Measurements from ENCODE around the gene PTPRM. TPM values are rescaled to one million over a fixed set of nuclear protein-coding genes. Genes with fewer than 3 reads are reported as not detected.

Gene PTPRM
- total and polyA plus RNA-seq, 2 of the 4 experiments (the other 2 are of a cell fraction), result 28.3 to 51.2 TPM

DNA sequence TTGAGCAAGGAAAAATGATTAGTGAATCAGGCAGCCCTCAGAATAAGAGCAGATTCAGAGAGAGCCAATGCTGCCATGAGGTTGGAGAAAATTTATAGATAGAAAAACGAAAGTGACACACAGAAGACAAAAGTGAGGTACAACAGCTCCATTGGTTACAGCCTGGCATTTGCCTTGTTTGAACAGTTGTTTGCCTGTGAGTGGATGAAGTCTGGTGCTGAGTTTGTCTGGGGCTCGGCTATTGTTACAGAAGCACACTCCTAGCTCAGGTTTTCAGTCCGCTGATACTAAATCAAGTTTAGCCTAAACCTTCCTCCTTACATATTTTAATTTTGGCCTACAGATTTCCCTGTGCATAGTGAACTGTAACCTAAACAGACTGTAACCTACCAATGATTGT, 654.3 kb downstream of the PTPRM start:
- Histone ChIP-seq H4K20me1 (ENCODE audit: insufficient read depth, low read length) (no peaks in the 10 kb centered on the region), H3K18ac (ENCODE audit: low read depth, low read length) (no peak overlapping the region), H2BK120ac (ENCODE audit: low read depth, low read length) (no peak overlapping the region), H3K14ac (replicated peaks; ENCODE audit: low read depth, low read length) (no peak overlapping the region), H3K4ac (ENCODE audit: low read depth, low read length) (no peak overlapping the region), H3K56ac (ENCODE audit: extremely low read depth, insufficient read depth, low read length) (no peak overlapping the region), H2BK15ac (ENCODE audit: low read depth, low read length) (no peak overlapping the region), H2AK5ac (ENCODE audit: low read depth, low read length) (no peak overlapping the region), H2BK5ac (ENCODE audit: low read depth, low read length, poor library complexity, severe bottlenecking) (no peak overlapping the region), H2AK9ac (replicated peaks; ENCODE audit: low read depth, low read length, poor library complexity) (no peak overlapping the region), H4K8ac (ENCODE audit: low read depth in 2 of 2, low read length in 2 of 2) (no peak overlapping the region), H4K5ac (ENCODE audit: low read depth, low read length) (no peak overlapping the region), H4K91ac (ENCODE audit: insufficient read depth, low read depth, low read length) (no peak overlapping the region), H3K23ac (ENCODE audit: low read depth, low read length) (no peak overlapping the region), H3K36me3 (ENCODE audit: control insufficient read depth, insufficient read depth, low read length) (peaks cover 2% of the 10 kb centered on the region; the same call in 1 of the 2 replicates), H3K27me3 (ENCODE audit: control insufficient read depth, insufficient read depth, low read length) (no peaks in the 10 kb centered on the region), H3K9me1 (ENCODE audit: insufficient read depth, low read length) (no peaks in the 10 kb centered on the region), H3K4me3 (ENCODE audit: insufficient read depth, low read depth, low read length) (no peak overlapping the region), H3K79me1 (ENCODE audit: low read depth in 1 of 2, low read length in 2 of 2) (no peaks in the 10 kb centered on the region), H3K27ac (ENCODE audit: insufficient read depth, low read length) (no peak overlapping the region), H2AFZ (replicated peaks; ENCODE audit: low read length, poor library complexity) (no peak overlapping the region), H3K4me2 (ENCODE audit: low read depth, low read length) (no peak overlapping the region), H3K9me3 (ENCODE audit: control insufficient read depth, insufficient read depth, low read length) (no peaks in the 10 kb centered on the region), H3K4me1 (ENCODE audit: control insufficient read depth, insufficient read depth, low read length) (peaks cover 3% of the 10 kb centered on the region), H3K9ac (ENCODE audit: low read depth, low read length) (no peak overlapping the region), H2BK20ac (ENCODE audit: low read depth, low read length) (no peak overlapping the region)
- POLR2A ChIA-PET (ENCODE audit: unreplicated experiment), result no interaction called here
- in situ Hi-C loops (cut with MboI; ENCODE audit: low sequenced_read_pairs), result no loop called here
- dilution Hi-C loops (cut with HindIII; ENCODE audit: low sequenced_read_pairs, unreplicated experiment), result no loop called here
- no peak for TF ChIP-seq BHLHE40 (IDR thresholded peaks at IDR 0.05; ENCODE audit: low read depth, low read length)
- DNase-seq (no peak), ATAC-seq (ENCODE audit: low read depth) (no peak)
- 100% methylated on average over 1 of the region's 3 CpGs; no CpG with 5 or more reads in 1 of the 2 experiments for WGBS, 2 experiments (ENCODE audit: extremely low coverage in 2 of 2, insufficient read length in 1 of 2)
- no TSS peak for BruUV-seq (replicated peaks)
- CTCF ChIA-PET, result no interaction called here
- intact Hi-C loops (cut with micrococcal nuclease), result no loop called here
